ENCODE measurements around the gene GLRA3.

DNA sequence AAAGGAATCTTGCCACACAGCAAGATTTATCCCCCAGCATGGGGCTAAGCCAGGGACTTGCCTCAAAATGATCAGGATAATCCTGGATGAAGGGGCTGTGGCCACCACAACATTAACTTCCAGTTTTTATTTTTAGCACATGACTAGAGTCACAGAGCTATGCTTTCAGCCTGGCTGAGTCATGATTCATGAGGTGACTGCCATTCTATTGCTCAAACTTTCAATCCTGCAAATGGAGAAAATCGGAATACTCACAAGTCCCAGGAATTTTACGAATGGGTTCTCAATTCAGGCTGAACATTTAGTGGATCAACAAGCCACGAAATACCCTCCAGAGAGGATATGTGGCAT is 236.1 kb downstream of the GLRA3 start:
- TF ChIP-seq CTCF (IDR thresholded peaks at IDR 0.05) (no peak), POLR2A (IDR thresholded peaks at IDR 0.05) (no peak)
